K562 (cell line): ENCODE data around the gene CDKN2C. TPM values are rescaled to one million over a fixed set of nuclear protein-coding genes. Genes with fewer than 3 reads are reported as not detected.

Experiments used
- ARID2 ChIP-seq: fragments of 450-650 bp; IDR thresholded peaks from 2 replicates; pipeline ENCODE4 v1.6.1; 2017; ENCODE audit warnings: antibody characterized with exemption, mild to moderate bottlenecking
- HDAC1 ChIP-seq, 2 experiments: fragments of 450-650 bp; IDR thresholded peaks; 2 replicates each; pipeline ENCODE4 v1.6.1; 2016 to 2017; ENCODE audit warnings: inconsistent platforms in 1 of 2, mild to moderate bottlenecking in 1 of 2, moderate library complexity in 1 of 2
- HLTF ChIP-seq: fragments of 450-650 bp; IDR thresholded peaks from 2 replicates; pipeline ENCODE4 v1.6.1; 2016
- HNRNPK ChIP-seq: fragments of 200-400 bp; formaldehyde crosslinking; IDR thresholded peaks from one replicate; pipeline ENCODE4 v1.6.1; 2018; ENCODE audit warnings: mild to moderate bottlenecking, low read depth, low read length; ENCODE audit not compliant: poor library complexity, severe bottlenecking
- KDM4B ChIP-seq, 2 experiments: fragments of 450-650 bp in 1 of 2; sonication (generic) in 1 of 2; IDR thresholded peaks; 2 replicates each; pipeline ENCODE4 v1.6.1; 2016 to 2017; ENCODE audit warnings: borderline replicate concordance in 2 of 2, antibody characterized with exemption in 1 of 2, low read depth in 1 of 2, mild to moderate bottlenecking in 1 of 2
- MED1 ChIP-seq: sonication (generic); formaldehyde crosslinking; IDR thresholded peaks from 2 replicates; pipeline ENCODE4 v1.8.1; 2023; ENCODE audit warnings: missing genetic modification reagents, borderline replicate concordance
- MTA1 ChIP-seq: fragments of 450-650 bp; IDR thresholded peaks from 2 replicates; pipeline ENCODE4 v1.6.1; 2017; ENCODE audit warnings: borderline replicate concordance
- POLR2A ChIP-seq: fragments of 450-650 bp; conservative IDR thresholded peaks from 2 replicates; pipeline ENCODE4 v1.6.1; 2016
- RBM17 ChIP-seq: fragments of 200-400 bp; formaldehyde crosslinking; IDR thresholded peaks from 2 replicates; pipeline ENCODE4 v1.6.1; 2017; ENCODE audit warnings: low read depth, mild to moderate bottlenecking, low read length, borderline replicate concordance
- SRF ChIP-seq, 2 experiments: fragments of 250-450, 450-650 bp in 1 of 2; sonication (Bioruptor Pico) in 1 of 2; sonication (generic) in 1 of 2; formaldehyde crosslinking; IDR thresholded peaks; 2 replicates each; pipeline versions ENCODE4 v1.5.0 to v1.5.1; 2020 to 2022; ENCODE audit warnings: mild to moderate bottlenecking in 1 of 2, missing genetic modification reagents in 1 of 2
- ZBTB34 ChIP-seq: fragments of 250-450 bp; sonication (Bioruptor Pico); IDR thresholded peaks from 2 replicates; pipeline ENCODE4 v1.8.0; 2021; ENCODE audit warnings: mild to moderate bottlenecking, moderate library complexity
- ZNF124 ChIP-seq: sonication (generic); formaldehyde crosslinking; IDR thresholded peaks from 2 replicates; pipeline ENCODE4 v1.8.1; 2022; ENCODE audit warnings: missing genetic modification reagents
- ZNF354B ChIP-seq: fragments of 250-450 bp; sonication (Bioruptor Pico); IDR thresholded peaks from 2 replicates; pipeline ENCODE4 v1.4.0; 2020
- ZNF589 ChIP-seq: fragments of 200-800 bp; sonication (Bioruptor generic); IDR thresholded peaks from 2 replicates; pipeline ENCODE4 v1.6.1; 2016; ENCODE audit warnings: low read depth, missing genetic modification characterization, missing compliant biosample characterization
- polyA plus RNA-seq, 8 experiments: library from polyadenylated mRNA; depleted of rRNA in 4 of 8; stranded (reverse) in 5 of 8; unstranded in 3 of 8; fragments of >200 nt; fragmentation: Nextera tagmentation in 2 of 8; fragmentation: Illumina TruSeq in 1 of 8; extraction: Ambion mirVana in 2 of 8; extraction: Trizol in 1 of 8; gene quantifications; 2 replicates each; pipeline versions ENCODE4 v1.2.1 to v1.2.3, GENCODE V29; 2011 to 2014; ENCODE audit warnings: inconsistent platforms in 1 of 8, missing spikeins in 1 of 8
- total RNA-seq, 7 experiments: library from RNA; depleted of rRNA in 6 of 7; stranded (reverse); fragments of >200 nt in 6 of 7; fragmentation: Illumina TruSeq in 2 of 7; extraction: Trizol in 2 of 7; gene quantifications; 2 replicates each; pipeline versions ENCODE4 v1.2.1 to v1.2.3, GENCODE V29; 2011 to 2021; ENCODE audit warnings: low replicate concordance in 1 of 7
- TF ChIP-seq, protein P1 (sequence below): fragments of 450-650 bp; IDR thresholded peaks from 2 replicates; pipeline ENCODE4 v1.6.1; 2017; ENCODE audit warnings: mild to moderate bottlenecking, moderate library complexity

The CDKN2C gene
- total and polyA plus RNA-seq, 9 of the 15 experiments (the other 6 are each of a cell fraction or from before 2014, with no cell fraction given) = 11.9 to 74.3 (median 45.9) TPM

GRCh38 chr1:50978852-50979781 lies 9.1 kb downstream of the CDKN2C start (continued):
- TF ChIP-seq ARID2 (peak; percentile 59; the same call in 1 of the 2 replicates), ZNF124 (CRISPR knock-in tag) (no peak), POLR2A (no peak), KDM4B (IDR thresholded peaks at IDR 0.05; ENCODE audit: borderline replicate concordance in 2 of 2, low read depth in 1 of 2) (no peak), MED1 (CRISPR knock-in tag) (no peak), ZNF354B (CRISPR knock-in tag) (no peak), SRF (CRISPR knock-in tag; IDR thresholded peaks at IDR 0.05) (peak in 1 of 2 experiments; percentile 59; a peak in 1 of 4 replicates), ZNF589 (CRISPR knock-in tag) (no peak), HNRNPK (no peak), HDAC1 (IDR thresholded peaks at IDR 0.05) (0 out of 4 replicates have a peak, but pooled peaks of 1 of the 2 experiments have one; percentile 40), HLTF (no peak; the same call in 1 of the 2 replicates), ZBTB34 (no peak), MTA1 (0 out of 2 replicates have a peak, but pooled peaks have one; percentile 18), RBM17 (no peak)
- TF ChIP-seq, protein P1, sequence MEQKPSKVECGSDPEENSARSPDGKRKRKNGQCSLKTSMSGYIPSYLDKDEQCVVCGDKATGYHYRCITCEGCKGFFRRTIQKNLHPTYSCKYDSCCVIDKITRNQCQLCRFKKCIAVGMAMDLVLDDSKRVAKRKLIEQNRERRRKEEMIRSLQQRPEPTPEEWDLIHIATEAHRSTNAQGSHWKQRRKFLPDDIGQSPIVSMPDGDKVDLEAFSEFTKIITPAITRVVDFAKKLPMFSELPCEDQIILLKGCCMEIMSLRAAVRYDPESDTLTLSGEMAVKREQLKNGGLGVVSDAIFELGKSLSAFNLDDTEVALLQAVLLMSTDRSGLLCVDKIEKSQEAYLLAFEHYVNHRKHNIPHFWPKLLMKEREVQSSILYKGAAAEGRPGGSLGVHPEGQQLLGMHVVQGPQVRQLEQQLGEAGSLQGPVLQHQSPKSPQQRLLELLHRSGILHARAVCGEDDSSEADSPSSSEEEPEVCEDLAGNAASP = no peak
